GM12891 (cell line): Measurements from ENCODE around the gene RNF220.

Experiments used
- DNase-seq: peaks from one replicate; pipeline ENCODE4 v3.0.0; 2011; ENCODE audit warnings: low spot score; ENCODE audit not compliant: insufficient read length
- FAIRE-seq: peaks from 2 replicates; lab custom pipeline; 2011; peaks lifted over from hg19 to GRCh38; lab: Jason Lieb, UNC
- PAX5 ChIP-seq: IDR thresholded peaks from 2 replicates; pipeline ENCODE4 v1.6.1; 2011; ENCODE audit warnings: low read length, moderate library complexity, mild to moderate bottlenecking; ENCODE audit not compliant: insufficient read depth, severe bottlenecking
- POLR2A ChIP-seq: IDR thresholded peaks from 2 replicates; pipeline ENCODE4 v1.6.1; 2011; ENCODE audit warnings: low read depth, low read length, control low read depth
- POLR2AphosphoS5 ChIP-seq: IDR thresholded peaks from 2 replicates; pipeline ENCODE4 v1.6.1; 2011; ENCODE audit warnings: low read depth, low read length, control low read depth
- POU2F2 ChIP-seq: IDR thresholded peaks from 2 replicates; pipeline ENCODE4 v1.6.1; 2011; ENCODE audit warnings: low read depth, mild to moderate bottlenecking, control low read depth, low read length, moderate library complexity
- SPI1 ChIP-seq: IDR thresholded peaks from 2 replicates; pipeline ENCODE4 v1.6.1; 2011; ENCODE audit warnings: low read depth, low read length, control low read depth
- TAF1 ChIP-seq: IDR thresholded peaks from 2 replicates; pipeline ENCODE4 v1.6.1; 2011; ENCODE audit warnings: low read depth, low read length, control low read depth

Gene RNF220

GRCh38 chr1:44565833-44566232 is 160.8 kb downstream of the RNF220 start:
- TF ChIP-seq POU2F2: no peak
- TF ChIP-seq PAX5: no peak
- TF ChIP-seq TAF1: no peak
- TF ChIP-seq POLR2AphosphoS5: no peak
- DNase-seq (no peak), FAIRE-seq (no peak)

- DNase-seq (no peak), FAIRE-seq (no peak)
- TF ChIP-seq POLR2A: no peak
- no peak for TF ChIP-seq POU2F2
- no peak for TF ChIP-seq SPI1
- no peak for TF ChIP-seq PAX5
- no peak for TF ChIP-seq POLR2AphosphoS5
- no peak for TF ChIP-seq TAF1
Observed at GRCh38 chr1:44566281-44567046, 161.4 kb downstream of the RNF220 start.

- no peak for DNase-seq
- no peak for TF ChIP-seq POLR2A
- TF ChIP-seq SPI1: no peak
- TF ChIP-seq POLR2AphosphoS5: no peak
- TF ChIP-seq PAX5: no peak
- no peak for TF ChIP-seq POU2F2
- TF ChIP-seq TAF1: no peak
- FAIRE-seq: no peak
Observed at GRCh38 chr1:44568128-44568900, 163.3 kb downstream of the RNF220 start.

- no peak for FAIRE-seq
- TF ChIP-seq TAF1: no peak
- TF ChIP-seq POLR2AphosphoS5: no peak
- TF ChIP-seq POU2F2: no peak
- no peak for TF ChIP-seq SPI1
- no peak for TF ChIP-seq POLR2A
- TF ChIP-seq PAX5: no peak
- DNase-seq: no peak
Observed at GRCh38 chr1:44569491-44569890, 164.4 kb downstream of the RNF220 start.

GRCh38 chr1:44571712-44572571 is 166.9 kb downstream of the RNF220 start:
- DNase-seq (peak; percentile 37), FAIRE-seq (peak; percentile 89)
- TF ChIP-seq POLR2A (no peak), SPI1 (no peak), POLR2AphosphoS5 (no peak), PAX5 (no peak), TAF1 (no peak), POU2F2 (no peak)

- FAIRE-seq: no peak
- TF ChIP-seq POLR2AphosphoS5 (no peak), TAF1 (no peak), PAX5 (no peak), POU2F2 (no peak), POLR2A (no peak), SPI1 (no peak)
- DNase-seq: no peak
Observed at GRCh38 chr1:44572572-44572879, 167.5 kb downstream of the RNF220 start.

GRCh38 chr1:44575396-44575795 is 170.3 kb downstream of the RNF220 start:
- FAIRE-seq (no peak), DNase-seq (no peak)
- TF ChIP-seq SPI1 (no peak), POU2F2 (no peak), PAX5 (no peak), TAF1 (no peak), POLR2A (no peak), POLR2AphosphoS5 (no peak)

- no peak for TF ChIP-seq POU2F2
- TF ChIP-seq POLR2AphosphoS5: no peak
- no peak for TF ChIP-seq POLR2A
- TF ChIP-seq TAF1: no peak
- no peak for TF ChIP-seq PAX5
- TF ChIP-seq SPI1: no peak
- no peak for FAIRE-seq
- DNase-seq: no peak
Observed at GRCh38 chr1:44576456-44577150, 171.5 kb downstream of the RNF220 start.
